ENCODE data around the gene FMNL1. TPM values are rescaled to one million over a fixed set of nuclear protein-coding genes. Genes with fewer than 3 reads are reported as not detected.

Gene FMNL1
- total and polyA plus RNA-seq, 10 of the 15 experiments (the other 5 are each of a cell fraction or from before 2014, with no cell fraction given) = 3.3 to 108 (median 19.5) TPM

DNA sequence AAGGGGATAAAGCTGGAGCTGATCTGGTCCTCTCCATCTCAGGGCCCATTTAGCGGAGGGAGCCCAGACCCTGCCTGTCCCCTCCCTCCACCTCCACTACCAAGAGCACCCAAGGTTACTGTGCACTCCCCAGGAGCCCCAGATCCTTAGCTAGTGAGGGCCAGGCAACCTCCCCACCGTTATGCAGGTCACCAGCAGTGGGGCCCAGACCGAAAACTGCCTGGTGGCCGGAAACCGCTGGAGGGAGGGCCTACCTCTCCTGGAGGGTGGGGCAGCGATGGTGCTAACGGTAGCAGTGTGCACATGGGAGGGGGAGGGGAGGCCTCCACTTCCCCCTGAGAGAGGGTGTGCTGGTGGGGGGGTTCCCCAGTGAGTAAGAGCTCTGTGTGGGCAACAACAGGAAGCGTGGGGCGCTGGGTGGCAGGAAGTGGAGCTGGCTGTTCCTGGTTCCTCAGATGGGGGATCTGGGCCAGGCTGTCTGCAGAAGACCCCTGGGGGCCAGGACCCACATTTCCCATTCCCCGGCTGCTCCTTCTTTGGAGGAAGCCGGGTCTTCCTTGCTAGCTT lies 4.4 kb downstream of the FMNL1 start (continued):
- no peak for TF ChIP-seq CBX3 (IDR thresholded peaks at IDR 0.05; ENCODE audit: borderline replicate concordance, low read depth)
- no peak for TF ChIP-seq NFYB (IDR thresholded peaks at IDR 0.05; ENCODE audit: insufficient read depth, low read depth, low read length)
- no peak for TF ChIP-seq WRNIP1 (IDR thresholded peaks at IDR 0.05; ENCODE audit: borderline replicate concordance, low read depth, low read length)
- no peak for TF ChIP-seq ZNF274 (IDR thresholded peaks at IDR 0.05; ENCODE audit: insufficient read depth, insufficient read length)
- TF ChIP-seq MLLT1 (IDR thresholded peaks at IDR 0.05) = peak; percentile 82
- TF ChIP-seq NRF1 (conservative IDR thresholded peaks at IDR 0.05; ENCODE audit: low read depth, low read length) = no peak

GRCh38 chr17:45226576-45226975 lies 4.9 kb downstream of the FMNL1 start:
- Histone ChIP-seq H4K20me1 (ENCODE audit: control insufficient read depth, insufficient read depth) (no peaks in the 10 kb centered on the region), H3K36me3 (ENCODE audit: control insufficient read depth in 2 of 2, insufficient read depth in 2 of 2, low read length in 1 of 2) (peaks cover 0 to 3% of the 10 kb centered on the region in 2 experiments; a peak in 1 of 4 replicates), H3K27me3 (replicated peaks in 1 of 2; ENCODE audit: control insufficient read depth in 2 of 2, insufficient read depth in 2 of 2, low read length in 1 of 2) (no peaks in the 10 kb centered on the region), H3K9ac (ENCODE audit: control insufficient read depth, insufficient read depth, low read length) (peak overlapping the region; percentile 92), H3K79me2 (ENCODE audit: control insufficient read depth, insufficient read depth, low read length) (peaks cover 94% of the 10 kb centered on the region), H3K4me3 (peak overlapping the region; percentile 89), H3K4me1 (ENCODE audit: control insufficient read depth, insufficient read depth, low read length) (peaks cover 74% of the 10 kb centered on the region), H2AFZ (ENCODE audit: control insufficient read depth, low read depth, low read length) (no peak overlapping the region), H3K9me3 (replicated peaks; ENCODE audit: control insufficient read depth, insufficient read depth, low read length) (no peaks in the 10 kb centered on the region), H3K27ac (ENCODE audit: control insufficient read depth, insufficient read depth) (peak overlapping the region; percentile 100), H3K4me2 (ENCODE audit: control insufficient read depth, insufficient read depth) (peak overlapping the region; percentile 100)
- intact Hi-C loops (cut with micrococcal nuclease; ENCODE audit: unreplicated experiment) = loop anchor here (5.0 kb wide), 1 partner anchor 91 kb away; the partner anchor contains the start of gene MAP3K14
- RAD21 ChIA-PET (ENCODE audit: unreplicated experiment) = interaction anchor here (0.7 to 2.3 kb wide), 18 partner anchors 9 to 158 kb away, joined by 3 to 22 read pairs (median 4); partner anchors contain the start of genes ACBD4, HEXIM1, HEXIM2 and MAP3K14
- POLR2A ChIA-PET = interaction anchor here (0.5 to 11.4 kb wide), 15 partner anchors 8 to 205 kb away, joined by 3 to 140 read pairs (median 4); partner anchors contain the start of genes HEXIM1, HEXIM2 and MAP3K14
- no peak for FAIRE-seq
- 0% methylated on average over 3 of the region's 3 CpGs for WGBS (ENCODE audit: insufficient coverage, insufficient replicate concordance, low lambda C conversion rate, missing lambda C conversion rate)
- TF ChIP-seq LARP7 (IDR thresholded peaks at IDR 0.05) (0 out of 2 replicates have a peak, but pooled peaks have one; percentile 55), POLR2A (IDR thresholded peaks at IDR 0.05; ENCODE audit: low read depth, low read length) (no peak), SMARCA5 (IDR thresholded peaks at IDR 0.05) (peak; percentile 3; the same call in 1 of the 2 replicates), ZBTB40 (IDR thresholded peaks at IDR 0.05; ENCODE audit: borderline replicate concordance) (0 out of 2 replicates have a peak, but pooled peaks have one; percentile 43), CUX1 (IDR thresholded peaks at IDR 0.05; ENCODE audit: insufficient replicate concordance, low read depth, low read length) (peak; percentile 10)
- SMC1A ChIA-PET (ENCODE audit: uncharacterized antibody, unreplicated experiment) = interaction anchor here (0.7 to 4.6 kb wide), 14 partner anchors 9 to 166 kb away, joined by 3 to 22 read pairs (median 4); partner anchors contain the start of genes ACBD4, HEXIM2 and MAP3K14
- BruUV-seq (replicated peaks) = TSS peak; percentile 50
- in situ Hi-C loops (cut with MboI) = no loop called here
- CTCF ChIA-PET = interaction anchor here (0.8 to 2.7 kb wide), 11 partner anchors 9 to 202 kb away, joined by 4 to 26 read pairs (median 7); partner anchors contain the start of genes ACBD4, HEXIM1, HEXIM2 and MAP3K14
- no peak for ATAC-seq
- DNase-seq (ENCODE audit: low read depth, low spot score) = no peak
